SK-N-SH (cell line): ENCODE data around the gene LATS2. TPM values are rescaled to one million over a fixed set of nuclear protein-coding genes. Genes with fewer than 3 reads are reported as not detected.

ENCODE experiments used
- CTCF ChIA-PET: fragments of 300-600, 350-600 bp; formaldehyde crosslinking; extraction: SDS; loops from one replicate; lab custom pipeline; 2021; lab: Yijun Ruan, JAX
- POLR2A ChIA-PET: fragments of 350-600 bp; sonication (Branson Sonifier 250); formaldehyde crosslinking; extraction: SDS; loops from one replicate; lab custom pipeline; 2020; ENCODE audit warnings: antibody characterized with exemption, inconsistent platforms; lab: Yijun Ruan, JAX
- DNase-seq: peaks from one replicate; pipeline ENCODE4 v3.0.0; 2012
- H2AFZ ChIP-seq: fragments of 200-600 bp; sonication (generic); 2 replicates; pipeline ENCODE4 v1.8.1; 2016; ENCODE audit warnings: antibody characterized with exemption, mild to moderate bottlenecking, low read depth
- H3F3A ChIP-seq: fragments of 200-600 bp; sonication (generic); replicated peaks from 2 replicates; pipeline ENCODE3; 2016; ENCODE audit warnings: antibody characterized with exemption, mild to moderate bottlenecking; ENCODE audit not compliant: insufficient read depth
- H3K27ac ChIP-seq, 2 experiments: fragments of 200-500 bp in 1 of 2; fragments of 200-600 bp in 1 of 2; sonication (Bioruptor generic) in 1 of 2; sonication (generic), shearing (Covaris generic) in 1 of 2; 2 replicates each; pipeline versions ENCODE4 v1.5.1 to v1.6.1; 2014 to 2016; ENCODE audit warnings: low read depth in 2 of 2, inconsistent platforms in 1 of 2, low read length in 1 of 2, mild to moderate bottlenecking in 1 of 2, mixed read lengths in 1 of 2
- H3K27me3 ChIP-seq: fragments of 200-600 bp; sonication (generic), shearing (Covaris generic); 2 replicates; pipeline ENCODE4 v1.6.1; 2016; ENCODE audit warnings: mixed run types; ENCODE audit not compliant: insufficient read depth
- H3K36me3 ChIP-seq, 2 experiments: fragments of 200-500 bp in 1 of 2; fragments of 200-600 bp in 1 of 2; sonication (Bioruptor generic) in 1 of 2; sonication (generic) in 1 of 2; replicated peaks in 1 of 2; 2 replicates each; pipeline versions ENCODE3 to v1.5.1; 2014 to 2016; ENCODE audit warnings: low read length in 1 of 2, mild to moderate bottlenecking in 1 of 2; ENCODE audit not compliant: insufficient read depth in 2 of 2, control insufficient read depth in 1 of 2
- H3K4me1 ChIP-seq, 2 experiments: fragments of 200-500 bp in 1 of 2; fragments of 200-600 bp in 1 of 2; sonication (Bioruptor generic) in 1 of 2; sonication (generic), shearing (Covaris generic) in 1 of 2; 2 replicates each; pipeline versions ENCODE4 v1.5.1 to v1.6.1; 2014 to 2016; ENCODE audit warnings: low read depth in 1 of 2, low read length in 1 of 2, mixed run types in 1 of 2; ENCODE audit not compliant: insufficient read depth in 2 of 2, control insufficient read depth in 1 of 2
- H3K4me2 ChIP-seq: fragments of 200-600 bp; sonication (generic), shearing (Covaris generic); 2 replicates; pipeline ENCODE4 v1.6.1; 2017; ENCODE audit warnings: mixed run types
- H3K4me3 ChIP-seq, 2 experiments: fragments of 200-500 bp in 1 of 2; fragments of 200-600 bp in 1 of 2; sonication (Bioruptor generic) in 1 of 2; sonication (generic), shearing (Covaris generic) in 1 of 2; 2 replicates each; pipeline versions ENCODE4 v1.5.1 to v1.8.1; 2014 to 2016; ENCODE audit warnings: low read depth in 2 of 2, inconsistent platforms in 1 of 2, low read length in 1 of 2, mild to moderate bottlenecking in 1 of 2, mixed read lengths in 1 of 2, moderate library complexity in 1 of 2
- H3K79me2 ChIP-seq: fragments of 200-600 bp; sonication (generic); 2 replicates; pipeline ENCODE4 v1.8.1; 2017; ENCODE audit warnings: mild to moderate bottlenecking; ENCODE audit not compliant: insufficient read depth
- H3K9ac ChIP-seq: fragments of 200-600 bp; sonication (generic); 2 replicates; pipeline ENCODE4 v1.6.1; 2017; ENCODE audit warnings: mixed run types
- H3K9me2 ChIP-seq: fragments of 200-600 bp; sonication (generic); 2 replicates; pipeline ENCODE4 v1.6.1; 2017; ENCODE audit warnings: mixed run types
- H3K9me3 ChIP-seq: fragments of 200-600 bp; sonication (generic); 2 replicates; pipeline ENCODE4 v1.6.1; 2017; ENCODE audit warnings: mixed run types, mild to moderate bottlenecking, moderate library complexity
- H4K20me1 ChIP-seq: fragments of 200-600 bp; sonication (generic); 2 replicates; pipeline ENCODE4 v1.6.1; 2017; ENCODE audit warnings: mild to moderate bottlenecking, mixed run types; ENCODE audit not compliant: insufficient read depth
- CHD2 ChIP-seq: fragments of 150-350 bp; IDR thresholded peaks from 2 replicates; pipeline ENCODE4 v1.6.1; 2018; ENCODE audit warnings: low read length; ENCODE audit not compliant: partially characterized antibody
- ELF1 ChIP-seq: IDR thresholded peaks from 2 replicates; pipeline ENCODE4 v1.4.0; 2012
- EZH2phosphoT487 ChIP-seq: fragments of 200-600 bp; sonication (generic); IDR thresholded peaks from 2 replicates; pipeline ENCODE4 v1.6.1; 2017; ENCODE audit warnings: low read depth, mixed run types, mild to moderate bottlenecking, antibody characterized with exemption, moderate library complexity, borderline replicate concordance
- FOSL2 ChIP-seq: IDR thresholded peaks from 2 replicates; pipeline ENCODE4 v1.4.0; 2012; ENCODE audit warnings: low read depth, mild to moderate bottlenecking, moderate library complexity, borderline replicate concordance
- FOXM1 ChIP-seq: IDR thresholded peaks from 2 replicates; pipeline ENCODE4 v1.4.0; 2012; ENCODE audit warnings: low read depth, mild to moderate bottlenecking
- MEF2A ChIP-seq: IDR thresholded peaks from 2 replicates; pipeline ENCODE4 v1.4.0; 2012; ENCODE audit warnings: low read depth, borderline replicate concordance
- NRF1 ChIP-seq: IDR thresholded peaks from 2 replicates; pipeline ENCODE4 v1.6.1; 2012; ENCODE audit warnings: low read depth, mild to moderate bottlenecking, low read length
- POLR2AphosphoS5 ChIP-seq: IDR thresholded peaks from 2 replicates; pipeline ENCODE4 v1.6.1; 2012; ENCODE audit warnings: low read depth, low read length
- RAD21 ChIP-seq: IDR thresholded peaks from 2 replicates; pipeline ENCODE4 v1.6.1; 2012; ENCODE audit warnings: mild to moderate bottlenecking, low read length
- RCOR1 ChIP-seq: fragments of 150-350 bp; IDR thresholded peaks from 2 replicates; pipeline ENCODE4 v1.6.1; 2017; ENCODE audit warnings: antibody characterized with exemption, low read length
- SMC3 ChIP-seq: IDR thresholded peaks from 2 replicates; pipeline ENCODE4 v1.6.1; 2012; ENCODE audit warnings: low read depth, low read length, improper control_type of control experiment
- TAF1 ChIP-seq: IDR thresholded peaks from 2 replicates; pipeline ENCODE4 v1.6.1; 2012; ENCODE audit warnings: low read depth, mild to moderate bottlenecking, low read length, moderate library complexity, borderline replicate concordance
- TCF12 ChIP-seq: IDR thresholded peaks from 2 replicates; pipeline ENCODE4 v1.4.0; 2012
- USF2 ChIP-seq: fragments of 150-350 bp; IDR thresholded peaks from 2 replicates; pipeline ENCODE4 v1.6.1; 2017; ENCODE audit warnings: antibody characterized with exemption, low read length, low read depth, borderline replicate concordance
- WGBS: methylation state at CpG from one replicate; pipeline ENCODE4 v1.1.6; 2017; ENCODE audit warnings: low lambda C conversion rate; 5-methylcytosine and 5-hydroxymethylcytosine counted together
- polyA plus RNA-seq, 3 experiments: library from polyadenylated mRNA; depleted of rRNA; stranded (reverse); fragments of >200 nt; gene quantifications; 2 replicates each; pipeline ENCODE4 v1.2.3, GENCODE V29; 2012
- TF ChIP-seq, protein P1 (sequence below): fragments of 200-600 bp; sonication (generic); IDR thresholded peaks from 2 replicates; pipeline ENCODE4 v1.6.1; 2017; ENCODE audit warnings: antibody characterized with exemption, mild to moderate bottlenecking, moderate library complexity

Gene LATS2
- polyA plus RNA-seq, 1 of the 3 experiments (the other 2 are of a cell fraction): 19.6 TPM

GRCh38 chr13:21078501-21078900, 17.1 kb upstream of the LATS2 start:
- Histone ChIP-seq H3K36me3 (no peaks in the 10 kb centered on the region), H3K4me2 (no peak overlapping the region), H3K27ac (peak overlapping the region; percentile 74 to 77; a peak in 3 of 4 replicates), H3K4me1 (peaks cover 0 to 8% of the 10 kb centered on the region in 2 experiments; a peak in 3 of 4 replicates)
- POLR2A ChIA-PET: no interaction called here
- TF ChIP-seq TCF12 (peak; percentile 42), ELF1 (no peak)
- TF ChIP-seq, all 33 proteins: peak for 1
- WGBS: 51% methylated on average over 4 of the region's 4 CpGs
- H3K79me2 ChIP-seq: no peaks in the 10 kb centered on the region
- no peaks in the 10 kb centered on the region for H3K9me3 ChIP-seq
- H3F3A ChIP-seq: peaks cover 17% of the 10 kb centered on the region
- CTCF ChIA-PET: no interaction called here
- H3K27me3 ChIP-seq: no peaks in the 10 kb centered on the region
- DNase-seq: no peak
- H4K20me1 ChIP-seq: no peaks in the 10 kb centered on the region
- H2AFZ ChIP-seq: no peak overlapping the region
- H3K9ac ChIP-seq: no peak overlapping the region
- H3K9me2 ChIP-seq: no peaks in the 10 kb centered on the region
- no peak overlapping the region for H3K4me3 ChIP-seq

DNA sequence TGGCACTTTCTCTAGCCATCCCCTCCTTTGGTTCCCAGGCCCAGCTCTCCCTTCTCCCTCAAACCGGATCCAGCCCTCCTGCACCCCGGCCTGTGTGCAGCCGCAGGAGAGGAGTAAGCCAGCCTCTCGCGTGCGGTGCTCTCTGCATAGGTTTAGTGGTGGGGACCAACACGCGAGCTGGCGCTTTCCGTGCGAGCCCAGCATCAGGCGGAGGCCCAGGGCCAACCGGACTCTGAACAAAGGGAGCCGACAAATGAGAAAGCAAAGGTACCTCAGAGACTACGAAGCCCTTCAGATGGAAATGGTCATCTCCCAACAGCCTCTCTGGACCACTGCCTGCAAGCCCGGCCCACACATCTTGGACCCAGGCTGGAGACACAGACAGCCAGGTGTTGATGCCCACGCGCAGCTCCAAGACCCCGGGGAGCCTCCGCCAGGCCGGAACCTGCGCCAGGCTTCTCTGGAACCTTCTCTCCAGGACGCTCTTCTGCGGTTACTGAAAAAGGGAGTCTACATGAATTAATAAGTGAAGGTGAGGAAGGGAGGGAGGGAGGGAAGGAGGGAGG, 16.5 kb upstream of the LATS2 start:
- CTCF ChIA-PET: no interaction called here
- WGBS: 91% methylated on average over 20 of the region's 24 CpGs
- H3K27me3 ChIP-seq: no peaks in the 10 kb centered on the region
- H3K4me1 ChIP-seq: peaks cover 0 to 8% of the 10 kb centered on the region in 2 experiments; a peak in 3 of 4 replicates
- TF ChIP-seq FOXM1 (no peak), MEF2A (no peak), USF2 (no peak), CHD2 (no peak), RAD21 (no peak), NRF1 (no peak), POLR2AphosphoS5 (no peak), SMC3 (no peak), ELF1 (no peak), FOSL2 (no peak), RCOR1 (no peak), EZH2phosphoT487 (no peak), TAF1 (no peak)
- TF ChIP-seq, protein P1, sequence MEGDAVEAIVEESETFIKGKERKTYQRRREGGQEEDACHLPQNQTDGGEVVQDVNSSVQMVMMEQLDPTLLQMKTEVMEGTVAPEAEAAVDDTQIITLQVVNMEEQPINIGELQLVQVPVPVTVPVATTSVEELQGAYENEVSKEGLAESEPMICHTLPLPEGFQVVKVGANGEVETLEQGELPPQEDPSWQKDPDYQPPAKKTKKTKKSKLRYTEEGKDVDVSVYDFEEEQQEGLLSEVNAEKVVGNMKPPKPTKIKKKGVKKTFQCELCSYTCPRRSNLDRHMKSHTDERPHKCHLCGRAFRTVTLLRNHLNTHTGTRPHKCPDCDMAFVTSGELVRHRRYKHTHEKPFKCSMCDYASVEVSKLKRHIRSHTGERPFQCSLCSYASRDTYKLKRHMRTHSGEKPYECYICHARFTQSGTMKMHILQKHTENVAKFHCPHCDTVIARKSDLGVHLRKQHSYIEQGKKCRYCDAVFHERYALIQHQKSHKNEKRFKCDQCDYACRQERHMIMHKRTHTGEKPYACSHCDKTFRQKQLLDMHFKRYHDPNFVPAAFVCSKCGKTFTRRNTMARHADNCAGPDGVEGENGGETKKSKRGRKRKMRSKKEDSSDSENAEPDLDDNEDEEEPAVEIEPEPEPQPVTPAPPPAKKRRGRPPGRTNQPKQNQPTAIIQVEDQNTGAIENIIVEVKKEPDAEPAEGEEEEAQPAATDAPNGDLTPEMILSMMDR: no peak
- TF ChIP-seq, all 33 proteins: peak for 0
- Histone ChIP-seq H3K9me2 (no peaks in the 10 kb centered on the region), H4K20me1 (no peaks in the 10 kb centered on the region), H3K4me2 (no peak overlapping the region), H3K79me2 (no peaks in the 10 kb centered on the region), H3F3A (peaks cover 23% of the 10 kb centered on the region), H3K9ac (no peak overlapping the region), H3K36me3 (no peaks in the 10 kb centered on the region), H3K4me3 (no peak overlapping the region), H3K9me3 (no peaks in the 10 kb centered on the region), H2AFZ (no peak overlapping the region), H3K27ac (no peak overlapping the region)
- POLR2A ChIA-PET: no interaction called here
- DNase-seq: no peak
